HepG2 (cell line): ENCODE results near the gene FRMD8. TPM values are rescaled to one million over a fixed set of nuclear protein-coding genes. Genes with fewer than 3 reads are reported as not detected.

Experiments used
- ATAC-seq: fragments of 200-7000 bp; cut with Tn5 transposase; 3 replicates; pipeline ENCODE4 v1.9.1; 2020; ENCODE audit warnings: mild to moderate bottlenecking, moderate library complexity
- BruUV-seq: library from RNA; stranded (reverse); fragments of 400-500 nt; replicated peaks from 2 replicates; lab custom pipeline; 2021; lab: Mats Ljungman, UMichigan
- CTCF ChIA-PET: fragments of 300-600 bp; formaldehyde crosslinking; extraction: SDS; loops from one replicate; lab custom pipeline; 2021; ENCODE audit warnings: low total read pairs, inconsistent platforms, low intra/inter-chr PET ratio; lab: Yijun Ruan, JAX
- POLR2A ChIA-PET: fragments of 350-600 bp; sonication (Branson Sonifier 250); formaldehyde crosslinking; loops from one replicate; lab custom pipeline; 2020; ENCODE audit warnings: antibody characterized with exemption, inconsistent platforms; lab: Yijun Ruan, JAX
- DNase-seq: peaks from one replicate; pipeline ENCODE4 v3.0.0-alpha.2; 2015; ENCODE audit warnings: low spot score
- FAIRE-seq: peaks from 3 replicates; lab custom pipeline; 2011; peaks lifted over from hg19 to GRCh38; lab: Jason Lieb, UNC
- H2AFZ ChIP-seq: one replicate; pipeline ENCODE4 v1.6.1; 2011; ENCODE audit warnings: low read length, inconsistent platforms
- H3K27ac ChIP-seq: fragments of 300-600 bp; 3 replicates; pipeline ENCODE4 v1.8.0; 2011; ENCODE audit warnings: mixed run types, mild to moderate bottlenecking, mixed read lengths, low read length, inconsistent platforms; ENCODE audit not compliant: insufficient read depth; ENCODE audit errors: extremely low read length
- H3K27me3 ChIP-seq, 2 experiments: fragments of 200-600 bp in 1 of 2; 2 replicates in 1 of 2; 3 replicates in 1 of 2; pipeline versions ENCODE4 v1.6.0 to v1.8.0; 2011; ENCODE audit warnings: low read length in 2 of 2, mild to moderate bottlenecking in 2 of 2, moderate library complexity in 2 of 2, inconsistent platforms in 1 of 2; ENCODE audit not compliant: insufficient read depth in 2 of 2, control insufficient read depth in 1 of 2
- H3K36me3 ChIP-seq, 2 experiments: fragments of 200-600 bp in 1 of 2; replicated peaks in 1 of 2; 2 replicates in 1 of 2; 3 replicates in 1 of 2; pipeline versions ENCODE4 v1.5.1 to v1.8.0; 2011; ENCODE audit warnings: low read length in 2 of 2, inconsistent platforms in 1 of 2; ENCODE audit not compliant: insufficient read depth in 2 of 2, control insufficient read depth in 1 of 2
- H3K4me1 ChIP-seq: 2 replicates; pipeline ENCODE4 v1.5.1; 2012; ENCODE audit warnings: low read length, inconsistent platforms; ENCODE audit not compliant: insufficient read depth
- H3K4me2 ChIP-seq: 2 replicates; pipeline ENCODE4 v1.6.0; 2011; ENCODE audit warnings: low read depth, low read length, inconsistent platforms
- H3K4me3 ChIP-seq, 3 experiments: fragments of 200-600 bp in 1 of 3; sonication (generic), shearing (Covaris generic) in 1 of 3; replicated peaks in 1 of 3; 2 replicates each; pipeline ENCODE4 v1.5.1; 2011 to 2016; ENCODE audit warnings: low read length in 3 of 3, inconsistent platforms in 2 of 3, low read depth in 2 of 3, mild to moderate bottlenecking in 2 of 3, control low read depth in 1 of 3, mixed read lengths in 1 of 3; ENCODE audit not compliant: insufficient read depth in 1 of 3
- H3K79me2 ChIP-seq: one replicate; pipeline ENCODE4 v1.6.1; 2011; ENCODE audit warnings: low read length, inconsistent platforms; ENCODE audit not compliant: insufficient read depth
- H3K9ac ChIP-seq: 2 replicates; pipeline ENCODE4 v1.6.0; 2011; ENCODE audit warnings: mild to moderate bottlenecking, low read depth, low read length, inconsistent platforms; ENCODE audit not compliant: insufficient read depth
- H3K9me3 ChIP-seq: 2 replicates; pipeline ENCODE4 v1.5.1; 2012; ENCODE audit warnings: mild to moderate bottlenecking, low read length
- H4K20me1 ChIP-seq: 2 replicates; pipeline ENCODE4 v1.6.0; 2011; ENCODE audit warnings: inconsistent platforms, mild to moderate bottlenecking, low read length, moderate library complexity; ENCODE audit not compliant: insufficient read depth
- CEBPZ ChIP-seq: IDR thresholded peaks from 2 replicates; pipeline ENCODE4 v1.6.1; 2012; ENCODE audit warnings: low read length, improper control_type of control experiment
- CREM ChIP-seq, 2 experiments: sonication (generic) in 1 of 2; formaldehyde crosslinking in 1 of 2; IDR thresholded peaks; 2 replicates each; pipeline versions ENCODE4 v1.4.0 to v1.6.1; 2016 to 2020; ENCODE audit warnings: antibody characterized with exemption in 1 of 2, mild to moderate bottlenecking in 1 of 2, missing genetic modification reagents in 1 of 2
- SRF ChIP-seq: IDR thresholded peaks from 2 replicates; pipeline ENCODE4 v1.6.1; 2011; ENCODE audit warnings: mild to moderate bottlenecking, low read depth, low read length, moderate library complexity
- XBP1 ChIP-seq: sonication (generic); formaldehyde crosslinking; IDR thresholded peaks from 2 replicates; pipeline ENCODE4 v1.5.0; 2020; ENCODE audit warnings: missing genetic modification reagents
- ZBTB21 ChIP-seq: sonication (generic); formaldehyde crosslinking; IDR thresholded peaks from 2 replicates; pipeline ENCODE4 v1.4.0; 2020; ENCODE audit warnings: missing genetic modification reagents
- WGBS: methylation state at CpG from one replicate; pipeline ENCODE4 v1.1.6; 2017; ENCODE audit warnings: low lambda C conversion rate; 5-methylcytosine and 5-hydroxymethylcytosine counted together
- in situ Hi-C: cut with HindIII; loops from 2 replicates; pipeline ENCODE4 v1.10.0; 2017; ENCODE audit warnings: low pct_unique_long_range_greater_than_20kb; ENCODE audit not compliant: extremely low pct_ligation_motif_present
- intact Hi-C: fragments of 100-400 bp; cut with micrococcal nuclease; formaldehyde crosslinking; loops from one replicate; pipeline ENCODE4 v1.10.0; 2022; ENCODE audit not compliant: unreplicated experiment
- polyA plus RNA-seq, 8 experiments: library from polyadenylated mRNA; depleted of rRNA in 3 of 8; stranded (reverse) in 7 of 8; unstranded in 1 of 8; fragments of >200 nt; fragmentation: Illumina TruSeq in 4 of 8; extraction: Trizol in 4 of 8; gene quantifications; 2 replicates each; pipeline versions ENCODE4 v1.2.1 to v1.2.3, GENCODE V29; 2011 to 2016; ENCODE audit warnings: low read depth in 4 of 8, missing spikeins in 1 of 8, mixed read lengths in 1 of 8; ENCODE audit not compliant: insufficient read depth in 1 of 8
- total RNA-seq, 5 experiments: library from RNA; depleted of rRNA; stranded (reverse); fragments of >200 nt; fragmentation: Illumina TruSeq; extraction: Trizol; gene quantifications; 2 replicates each; pipeline ENCODE4 v1.2.3, GENCODE V29; 2016; ENCODE audit warnings: low read depth in 1 of 5

FRMD8 gene
- total and polyA plus RNA-seq, 2 of the 13 experiments (the other 11 are each of a cell fraction or from before 2014, with no cell fraction given), result 5.8 to 20.6 TPM

- no peak overlapping the region for H3K9ac ChIP-seq
Observed at GRCh38 chr11:65399845-65400244, 13.4 kb downstream of the FRMD8 start.

More at GRCh38 chr11:65399845-65400244, 13.4 kb downstream of the FRMD8 start:
- Histone ChIP-seq H3K36me3 (peaks cover 12 to 19% of the 10 kb centered on the region in 2 experiments; a peak in 4 of 5 replicates), H3K4me1 (peaks cover 19% of the 10 kb centered on the region), H3K4me3 (no peak overlapping the region), H2AFZ (no peak overlapping the region), H4K20me1 (no peaks in the 10 kb centered on the region), H3K27me3 (no peaks in the 10 kb centered on the region), H3K4me2 (no peak overlapping the region), H3K9me3 (no peaks in the 10 kb centered on the region), H3K79me2 (no peaks in the 10 kb centered on the region), H3K27ac (no peak overlapping the region)
- no peak for ATAC-seq
- ChIA-PET CTCF (no interaction called here), POLR2A (interaction anchor here (1.2 to 7.6 kb wide), 4 partner anchors 14 to 24 kb away, joined by 5 to 98 read pairs (median 11); partner anchors contain the start of genes FRMD8 and NEAT1)
- intact Hi-C loops, result no loop called here
- DNase-seq, result no peak
- no CpG with 5 or more reads among the region's 10 CpGs for WGBS
- in situ Hi-C loops, result no loop called here
- no peak for TF ChIP-seq XBP1
- no peak for TF ChIP-seq CEBPZ
- TF ChIP-seq CREM (IDR thresholded peaks at IDR 0.05), result no peak
- no peak for TF ChIP-seq CREM (CRISPR knock-in tag; IDR thresholded peaks at IDR 0.05)
- TF ChIP-seq ZBTB21 (CRISPR knock-in tag), result no peak
- TF ChIP-seq SRF, result no peak
- BruUV-seq, result no TSS peak
- FAIRE-seq, result no peak
